ENCODE results near the gene ACTC1. TPM values are rescaled to one million over a fixed set of nuclear protein-coding genes. Genes with fewer than 3 reads are reported as not detected.

Gene ACTC1
- total and polyA plus RNA-seq, 8 donors = 1.8 to 9.5 (median 4.9) TPM; not detected in 1

DNA sequence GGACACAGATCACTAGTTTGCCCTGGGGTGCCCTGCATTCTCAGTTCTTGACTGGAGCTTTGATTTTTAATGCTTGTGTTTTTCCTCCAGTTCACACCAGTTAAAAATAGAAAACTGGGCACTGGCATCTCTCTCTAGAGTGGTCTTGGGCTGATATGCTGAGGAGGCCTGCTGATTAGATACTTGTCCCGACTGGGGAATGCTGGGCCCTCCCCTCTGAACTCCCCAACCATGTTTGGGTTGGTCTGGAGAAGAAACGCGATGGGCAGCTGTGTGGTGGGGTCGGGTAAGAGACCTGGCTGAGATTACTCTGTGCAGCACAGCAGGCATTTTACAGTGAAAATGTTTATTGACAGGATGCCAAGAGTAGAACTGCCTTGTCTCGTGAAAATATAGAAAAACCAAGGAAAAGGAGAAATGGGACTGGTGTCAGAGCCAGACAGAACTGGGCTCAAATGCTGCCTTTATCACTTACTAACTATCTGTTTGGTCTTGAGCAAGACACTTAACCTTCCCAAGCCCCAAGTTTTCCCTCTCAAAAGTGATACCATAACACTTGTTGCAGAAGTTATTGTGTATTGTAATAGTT lies 1.6 kb upstream of the ACTC1 start:
- TF ChIP-seq EP300 (IDR thresholded peaks at IDR 0.05) = no peak
- Histone ChIP-seq H3K9me3 (no peaks in the 10 kb centered on the region), H3K27ac (no peak overlapping the region), H3K4me1 (peaks cover 0 to 27% (median 18%) of the 10 kb centered on the region in 4 donors), H3K36me3 (no peaks in the 10 kb centered on the region), H3K4me3 (no peak overlapping the region), H3K27me3 (peaks cover 0 to 44% (median 40%) of the 10 kb centered on the region in 3 donors)
- DNase-seq = no peak
- intact Hi-C loops (cut with DNase I; ENCODE audit: low total_unique reads) = no loop called here
- WGBS, 5 donors = 39 to 60% (median 45%) methylated on average over 5 of the region's 5 CpGs

DNA sequence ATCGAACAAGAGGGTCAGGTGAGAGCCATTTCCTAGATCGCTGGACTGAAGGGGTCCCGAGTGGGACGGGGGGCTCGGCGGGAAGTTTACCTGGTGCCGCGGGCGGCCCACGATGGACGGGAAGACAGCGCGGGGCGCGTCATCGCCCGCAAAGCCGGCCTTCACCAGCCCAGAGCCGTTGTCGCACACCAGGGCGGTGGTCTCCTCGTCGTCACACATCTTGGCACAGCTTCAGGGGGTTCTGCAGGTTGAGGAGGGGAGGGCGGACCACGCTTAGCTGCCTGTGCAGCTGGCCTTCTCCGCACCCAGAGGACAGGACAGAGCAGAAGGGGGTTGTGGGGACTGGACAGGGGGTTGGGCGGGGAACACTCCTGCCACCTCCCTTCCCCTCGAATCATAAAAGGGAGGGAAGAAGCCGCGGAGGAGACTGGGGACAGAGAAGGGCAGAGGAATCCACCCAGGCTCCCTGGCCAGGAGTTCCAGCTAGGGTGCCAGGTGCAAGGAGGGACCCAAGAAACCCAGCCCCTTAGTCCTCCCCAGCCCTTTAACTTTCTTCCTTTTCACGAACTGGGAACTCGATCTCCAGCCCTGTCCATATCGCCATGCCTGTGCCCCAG lies 651 bp downstream of the ACTC1 start:
- Histone ChIP-seq H3K4me3 (peak overlapping the region; percentile 17 to 27 (median 22)), H3K27me3 (peaks cover 0 to 44% (median 40%) of the 10 kb centered on the region in 3 donors), H3K27ac (peak overlapping the region in 2 of 5 donors; percentile 1 to 64), H3K4me1 (peaks cover 0 to 25% (median 18%) of the 10 kb centered on the region in 4 donors), H3K36me3 (no peaks in the 10 kb centered on the region), H3K9me3 (no peaks in the 10 kb centered on the region)
- TF ChIP-seq POLR2A (IDR thresholded peaks at IDR 0.05) = no peak
- 14 to 29% (median 22%) methylated on average over 17 to 33 of the region's 33 CpGs for WGBS, 5 donors
- DNase-seq = peak in 1 of 2 donors; percentile 15
- intact Hi-C loops (cut with DNase I; ENCODE audit: low total_unique reads) = no loop called here

DNA sequence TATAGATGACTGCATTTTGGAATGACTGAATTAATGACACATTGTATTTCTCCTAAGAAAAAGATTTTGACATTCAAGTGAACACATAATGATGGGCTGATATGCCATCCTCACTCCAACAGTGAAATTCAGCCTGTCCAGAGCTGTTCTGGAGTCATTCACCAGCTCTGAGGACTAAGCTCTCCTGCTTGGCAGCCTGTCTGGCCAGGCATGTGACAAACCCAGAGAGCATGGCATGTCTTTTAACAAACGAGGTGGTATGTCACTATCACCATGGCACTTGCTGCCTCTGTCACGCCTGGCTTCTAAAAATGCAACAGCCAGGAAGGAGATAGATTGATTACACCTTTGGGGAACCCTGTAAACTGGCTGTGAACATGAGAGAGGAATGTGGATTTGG lies 1.4 kb downstream of the ACTC1 start:
- no peak for TF ChIP-seq POLR2AphosphoS5 (IDR thresholded peaks at IDR 0.05)
- no peak for TF ChIP-seq EP300 (IDR thresholded peaks at IDR 0.05)
- TF ChIP-seq, protein P1, sequence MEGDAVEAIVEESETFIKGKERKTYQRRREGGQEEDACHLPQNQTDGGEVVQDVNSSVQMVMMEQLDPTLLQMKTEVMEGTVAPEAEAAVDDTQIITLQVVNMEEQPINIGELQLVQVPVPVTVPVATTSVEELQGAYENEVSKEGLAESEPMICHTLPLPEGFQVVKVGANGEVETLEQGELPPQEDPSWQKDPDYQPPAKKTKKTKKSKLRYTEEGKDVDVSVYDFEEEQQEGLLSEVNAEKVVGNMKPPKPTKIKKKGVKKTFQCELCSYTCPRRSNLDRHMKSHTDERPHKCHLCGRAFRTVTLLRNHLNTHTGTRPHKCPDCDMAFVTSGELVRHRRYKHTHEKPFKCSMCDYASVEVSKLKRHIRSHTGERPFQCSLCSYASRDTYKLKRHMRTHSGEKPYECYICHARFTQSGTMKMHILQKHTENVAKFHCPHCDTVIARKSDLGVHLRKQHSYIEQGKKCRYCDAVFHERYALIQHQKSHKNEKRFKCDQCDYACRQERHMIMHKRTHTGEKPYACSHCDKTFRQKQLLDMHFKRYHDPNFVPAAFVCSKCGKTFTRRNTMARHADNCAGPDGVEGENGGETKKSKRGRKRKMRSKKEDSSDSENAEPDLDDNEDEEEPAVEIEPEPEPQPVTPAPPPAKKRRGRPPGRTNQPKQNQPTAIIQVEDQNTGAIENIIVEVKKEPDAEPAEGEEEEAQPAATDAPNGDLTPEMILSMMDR (IDR thresholded peaks at IDR 0.05) = no peak
- no peak for TF ChIP-seq POLR2A (IDR thresholded peaks at IDR 0.05)
- WGBS, 5 donors = 24 to 43% (median 35%) methylated on average over 2 of the region's 2 CpGs
- peak overlapping the region in 1 of 5 donors; percentile 64 for H3K27ac ChIP-seq
- no peaks in the 10 kb centered on the region for H3K9me3 ChIP-seq
- no peaks in the 10 kb centered on the region for H3K36me3 ChIP-seq
- intact Hi-C loops (cut with DNase I; ENCODE audit: low total_unique reads) = no loop called here
- H3K4me3 ChIP-seq = no peak overlapping the region
- peaks cover 0 to 40% (median 38%) of the 10 kb centered on the region in 3 donors for H3K27me3 ChIP-seq
- peak in 1 of 2 donors; percentile 13 for DNase-seq
- H3K4me1 ChIP-seq = peaks cover 0 to 18% (median 15%) of the 10 kb centered on the region in 4 donors

DNA sequence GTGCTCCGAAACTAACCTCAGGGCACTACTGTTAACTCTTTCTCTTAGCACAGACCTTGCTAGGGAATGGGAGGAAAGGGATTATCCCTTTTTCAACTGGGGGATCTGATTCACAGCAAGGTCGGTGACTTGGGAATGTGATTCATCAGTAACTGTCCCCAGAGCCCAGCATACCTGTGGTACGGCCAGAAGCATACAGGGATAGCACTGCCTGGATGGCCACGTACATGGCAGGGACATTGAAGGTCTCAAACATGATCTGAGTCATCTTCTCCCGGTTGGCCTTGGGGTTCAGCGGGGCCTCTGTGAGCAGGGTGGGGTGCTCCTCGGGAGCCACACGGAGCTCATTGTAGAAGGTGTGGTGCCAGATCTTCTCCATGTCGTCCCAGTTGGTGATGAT lies 2.3 kb downstream of the ACTC1 start:
- DNase-seq = no peak
- intact Hi-C loops (cut with DNase I; ENCODE audit: low total_unique reads) = no loop called here
- WGBS, 5 donors = 70 to 88% (median 84%) methylated on average over 7 to 9 of the region's 9 CpGs
- H3K9me3 ChIP-seq = no peaks in the 10 kb centered on the region
- H3K27me3 ChIP-seq = peaks cover 0 to 40% (median 35%) of the 10 kb centered on the region in 3 donors
- H3K4me3 ChIP-seq = no peak overlapping the region
- H3K27ac ChIP-seq = peak overlapping the region in 1 of 5 donors; percentile 11
- TF ChIP-seq, protein P1 (IDR thresholded peaks at IDR 0.05) = no peak
- TF ChIP-seq POLR2AphosphoS5 (IDR thresholded peaks at IDR 0.05) (no peak), POLR2A (IDR thresholded peaks at IDR 0.05) (no peak), EP300 (IDR thresholded peaks at IDR 0.05) (no peak)
- H3K36me3 ChIP-seq = no peaks in the 10 kb centered on the region
- H3K4me1 ChIP-seq = peaks cover 0 to 18% (median 14%) of the 10 kb centered on the region in 4 donors

DNA sequence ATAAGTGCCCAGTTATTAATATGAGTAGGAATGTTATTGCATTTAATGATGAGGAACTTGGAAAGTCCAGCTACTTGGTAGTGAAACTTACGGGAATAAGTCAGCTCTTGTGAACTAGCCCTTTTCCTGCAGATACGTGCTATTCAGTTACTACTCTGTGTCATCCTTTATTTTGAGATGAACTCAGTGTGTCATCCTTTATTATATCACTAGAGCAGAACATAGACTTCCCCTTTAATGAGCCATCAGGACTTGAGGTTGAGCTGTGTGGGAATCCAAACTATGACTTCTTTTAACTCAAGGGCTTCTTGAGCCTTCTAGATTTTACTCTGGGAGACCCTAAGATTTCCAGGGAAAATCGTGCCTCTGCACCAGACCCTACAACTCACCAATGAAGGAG lies 3.6 kb downstream of the ACTC1 start:
- no peaks in the 10 kb centered on the region for H3K9me3 ChIP-seq
- 64 to 75% (median 68%) methylated on average over 3 of the region's 3 CpGs for WGBS, 5 donors
- TF ChIP-seq POLR2A (IDR thresholded peaks at IDR 0.05) (no peak), EP300 (IDR thresholded peaks at IDR 0.05) (no peak), POLR2AphosphoS5 (IDR thresholded peaks at IDR 0.05) (no peak)
- TF ChIP-seq, protein P1 (IDR thresholded peaks at IDR 0.05) = no peak
- no peak for DNase-seq
- H3K4me3 ChIP-seq = no peak overlapping the region
- H3K36me3 ChIP-seq = no peaks in the 10 kb centered on the region
- H3K27ac ChIP-seq = no peak overlapping the region
- H3K27me3 ChIP-seq = peaks cover 0 to 37% (median 35%) of the 10 kb centered on the region in 3 donors
- intact Hi-C loops (cut with DNase I; ENCODE audit: low total_unique reads) = no loop called here
- peaks cover 0 to 18% (median 14%) of the 10 kb centered on the region in 4 donors for H3K4me1 ChIP-seq

Data from stomach (tissue), 9 donors.